AG10803 (cell line): ENCODE results near the gene ESRRG.

Experiments
- DNase-seq: peaks from one replicate; pipeline ENCODE4 v3.0.0; 2010; ENCODE audit warnings: low read depth
- H3K4me3 ChIP-seq: 2 replicates; pipeline ENCODE4 v1.5.1; 2011; ENCODE audit warnings: mild to moderate bottlenecking, low read length, control low read depth
- TF ChIP-seq, protein P1 (sequence below): conservative IDR thresholded peaks from 2 replicates; pipeline ENCODE4 v1.5.1; 2011; ENCODE audit warnings: mild to moderate bottlenecking, low read length, control low read depth, inconsistent platforms

Gene ESRRG

DNA sequence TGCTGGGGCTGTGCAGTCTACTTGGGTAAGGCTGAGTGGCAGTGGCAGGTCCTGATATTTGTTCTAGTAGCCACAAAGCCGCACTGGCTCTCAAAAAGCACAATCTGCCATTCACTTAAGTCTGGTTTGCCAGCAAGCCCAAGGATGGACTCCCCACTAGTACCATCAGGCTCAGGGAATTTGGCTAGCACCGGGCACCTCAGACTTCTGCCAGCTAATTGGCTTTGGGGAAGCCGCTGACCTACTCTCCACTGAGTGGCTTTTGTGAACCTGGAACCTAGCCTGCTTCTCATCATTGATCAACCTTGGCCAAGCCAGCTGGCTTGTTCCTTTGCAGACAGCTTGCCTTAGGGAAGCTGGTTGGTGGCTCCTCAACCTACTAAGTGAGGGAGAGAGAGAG lies 83.1 kb downstream of the ESRRG start:
- DNase-seq = no peak
- TF ChIP-seq, protein P1, sequence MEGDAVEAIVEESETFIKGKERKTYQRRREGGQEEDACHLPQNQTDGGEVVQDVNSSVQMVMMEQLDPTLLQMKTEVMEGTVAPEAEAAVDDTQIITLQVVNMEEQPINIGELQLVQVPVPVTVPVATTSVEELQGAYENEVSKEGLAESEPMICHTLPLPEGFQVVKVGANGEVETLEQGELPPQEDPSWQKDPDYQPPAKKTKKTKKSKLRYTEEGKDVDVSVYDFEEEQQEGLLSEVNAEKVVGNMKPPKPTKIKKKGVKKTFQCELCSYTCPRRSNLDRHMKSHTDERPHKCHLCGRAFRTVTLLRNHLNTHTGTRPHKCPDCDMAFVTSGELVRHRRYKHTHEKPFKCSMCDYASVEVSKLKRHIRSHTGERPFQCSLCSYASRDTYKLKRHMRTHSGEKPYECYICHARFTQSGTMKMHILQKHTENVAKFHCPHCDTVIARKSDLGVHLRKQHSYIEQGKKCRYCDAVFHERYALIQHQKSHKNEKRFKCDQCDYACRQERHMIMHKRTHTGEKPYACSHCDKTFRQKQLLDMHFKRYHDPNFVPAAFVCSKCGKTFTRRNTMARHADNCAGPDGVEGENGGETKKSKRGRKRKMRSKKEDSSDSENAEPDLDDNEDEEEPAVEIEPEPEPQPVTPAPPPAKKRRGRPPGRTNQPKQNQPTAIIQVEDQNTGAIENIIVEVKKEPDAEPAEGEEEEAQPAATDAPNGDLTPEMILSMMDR = no peak
- H3K4me3 ChIP-seq = no peak overlapping the region

DNA sequence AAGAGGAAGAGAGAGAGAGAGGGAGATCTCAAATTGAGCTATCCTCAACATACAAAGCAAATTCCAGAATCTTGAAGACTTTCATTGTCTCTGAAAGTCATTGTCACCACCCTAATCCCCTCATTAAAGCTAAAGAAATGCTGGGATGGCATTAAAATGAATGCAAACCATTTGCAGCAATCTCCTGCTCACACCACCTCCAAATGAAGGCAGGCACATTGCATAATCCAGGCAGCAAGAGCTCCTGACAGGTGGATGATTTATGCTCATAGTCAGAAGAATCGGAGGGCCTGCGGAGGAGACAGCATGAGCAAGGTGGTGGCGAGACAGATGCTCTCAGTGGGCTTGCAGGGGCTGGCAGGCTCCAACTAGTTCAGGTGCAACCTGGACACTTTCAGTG lies 90.2 kb downstream of the ESRRG start:
- H3K4me3 ChIP-seq = no peak overlapping the region
- TF ChIP-seq, protein P1 = no peak
- no peak for DNase-seq

DNA sequence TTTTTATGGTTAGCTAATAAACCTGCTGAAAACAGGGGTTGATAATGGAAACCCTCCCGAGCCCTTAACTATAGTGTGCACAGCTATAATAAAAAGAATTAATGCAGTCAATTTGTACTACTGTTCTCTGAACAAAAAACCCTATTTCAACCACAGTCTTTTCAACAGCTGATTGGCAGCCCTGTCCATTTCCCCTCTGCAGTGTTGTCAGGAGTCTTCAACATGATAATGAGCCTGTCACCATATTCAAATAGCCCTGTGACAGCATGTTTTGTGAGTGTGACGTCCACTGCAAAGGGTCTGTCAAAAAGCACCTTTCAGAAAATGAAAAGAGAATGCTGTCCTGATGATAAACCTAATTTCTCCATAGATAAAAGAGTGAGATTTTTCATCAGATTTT lies 92.7 kb downstream of the ESRRG start:
- no peak overlapping the region for H3K4me3 ChIP-seq
- TF ChIP-seq, protein P1 = no peak
- no peak for DNase-seq

DNA sequence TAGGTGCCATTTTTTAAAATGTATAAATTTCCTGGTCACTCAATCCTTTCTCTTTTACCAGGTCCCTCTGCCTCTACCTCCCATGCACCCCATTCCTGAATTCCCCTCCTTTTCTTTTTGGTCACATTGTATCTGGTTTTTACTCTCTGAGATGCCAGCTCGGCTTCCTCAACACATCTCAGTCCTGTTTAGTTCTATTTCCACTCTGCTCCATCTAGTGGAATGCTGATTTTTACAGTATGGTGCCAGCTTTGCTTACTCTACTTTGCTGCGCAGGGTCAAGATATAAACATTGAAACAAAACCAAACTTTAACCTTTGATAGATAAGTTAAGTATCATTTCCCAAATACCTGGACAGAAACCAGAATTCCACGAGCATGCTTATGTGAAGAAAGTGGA lies 96.0 kb downstream of the ESRRG start:
- H3K4me3 ChIP-seq = no peak overlapping the region
- DNase-seq = no peak
- TF ChIP-seq, protein P1 = no peak

DNA sequence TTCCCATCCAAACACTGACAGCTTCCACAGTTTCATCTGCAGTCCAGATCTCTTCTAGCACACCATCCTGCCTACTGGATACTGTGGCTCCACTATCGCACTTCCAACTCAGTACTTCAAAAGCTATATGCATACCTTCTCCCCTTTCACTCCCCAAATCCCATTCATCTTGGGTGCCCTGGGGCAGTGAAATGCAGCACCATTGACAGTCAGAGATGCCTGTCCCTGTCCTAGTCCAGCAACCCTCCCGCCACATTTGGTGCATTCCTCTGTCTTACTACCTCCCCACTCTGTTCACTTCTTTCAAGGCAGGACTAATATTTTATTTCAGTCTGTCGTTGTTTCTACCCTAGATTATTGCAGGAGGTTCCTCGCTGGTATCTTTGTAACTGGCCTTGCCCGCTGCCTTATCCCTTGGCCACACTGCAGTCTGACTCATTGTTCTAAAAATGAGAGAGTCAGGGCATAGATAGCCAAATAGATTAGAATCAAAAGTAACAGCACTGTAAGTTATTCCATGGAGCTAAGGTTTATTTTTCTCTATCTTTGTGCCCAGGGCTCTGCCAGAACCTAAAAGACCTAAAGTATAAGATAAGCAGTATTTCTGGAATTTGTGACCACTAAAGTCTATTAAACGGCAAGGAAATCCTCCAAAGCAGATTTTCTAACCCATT lies 96.7 kb downstream of the ESRRG start:
- H3K4me3 ChIP-seq = no peak overlapping the region
- no peak for DNase-seq
- TF ChIP-seq, protein P1 = no peak

DNA sequence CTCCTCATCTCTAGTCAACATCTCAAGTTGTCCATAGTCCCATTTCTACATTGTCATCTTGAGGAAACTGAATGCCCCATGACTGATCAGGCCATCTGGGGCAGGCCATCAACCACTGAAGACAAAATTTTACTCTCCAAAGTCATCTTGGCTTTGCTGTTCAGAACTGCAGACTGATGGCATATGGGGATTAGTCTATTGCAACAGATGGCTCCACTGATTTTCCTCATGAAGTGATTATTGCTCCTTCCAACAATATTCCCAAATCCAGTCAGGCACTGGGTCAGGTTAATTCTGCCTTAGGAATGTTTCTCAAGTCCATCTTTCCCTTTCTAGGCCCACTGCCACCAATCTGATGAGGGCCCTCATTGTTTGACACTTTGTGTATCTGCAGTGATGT lies 101.7 kb downstream of the ESRRG start:
- H3K4me3 ChIP-seq = no peak overlapping the region
- TF ChIP-seq, protein P1 = no peak
- DNase-seq = no peak

DNA sequence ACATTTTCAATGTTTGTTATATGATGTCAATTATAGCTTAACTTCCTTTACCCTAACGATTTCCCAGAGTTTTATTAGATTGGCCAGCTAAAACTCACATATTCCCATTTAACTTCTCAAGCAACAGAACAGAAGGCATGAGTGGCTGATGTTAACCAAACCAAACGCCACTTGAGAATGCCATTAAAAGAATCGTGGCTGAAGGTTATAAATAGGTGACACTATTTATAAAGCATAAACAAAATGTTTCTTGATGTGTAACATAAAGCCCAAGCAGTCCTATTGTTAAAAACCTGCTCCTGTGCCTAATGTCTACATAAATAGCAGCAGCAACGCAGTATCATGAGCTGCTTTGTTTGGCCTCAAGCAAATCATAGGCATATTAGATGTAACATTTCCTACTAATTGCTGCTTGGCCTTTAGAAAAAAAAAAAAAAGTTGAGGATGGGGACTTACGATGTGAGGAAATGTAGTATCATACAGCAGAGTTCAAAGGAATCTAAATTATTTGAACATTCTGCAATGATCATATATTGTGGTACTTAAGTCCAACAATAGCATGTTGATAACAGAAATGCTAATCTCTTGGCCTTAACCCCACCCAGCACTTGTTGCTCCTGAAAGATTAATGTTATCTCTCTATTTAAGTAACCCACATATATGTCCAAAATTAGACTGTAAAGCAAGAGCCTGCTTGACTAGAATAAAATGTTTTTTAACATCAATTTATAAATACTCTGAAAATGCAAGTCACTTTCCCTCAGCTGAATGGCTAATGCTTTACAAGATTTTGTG lies 106.0 kb downstream of the ESRRG start:
- no peak overlapping the region for H3K4me3 ChIP-seq
- no peak for DNase-seq
- TF ChIP-seq, protein P1 = no peak
